Activated gamma-delta T cell (primary cell): Measurements from ENCODE around the gene ANKRD11.
"Not testable (repeated sequence)": the region's sequence is repeated elsewhere in the genome, so short reads cannot be mapped to it uniquely, and the experiment has no call there.

Source experiments
- DNase-seq: peaks from one replicate; lab custom pipeline; 2025; lab: John Stamatoyannopoulos, UW

ANKRD11 gene

DNA sequence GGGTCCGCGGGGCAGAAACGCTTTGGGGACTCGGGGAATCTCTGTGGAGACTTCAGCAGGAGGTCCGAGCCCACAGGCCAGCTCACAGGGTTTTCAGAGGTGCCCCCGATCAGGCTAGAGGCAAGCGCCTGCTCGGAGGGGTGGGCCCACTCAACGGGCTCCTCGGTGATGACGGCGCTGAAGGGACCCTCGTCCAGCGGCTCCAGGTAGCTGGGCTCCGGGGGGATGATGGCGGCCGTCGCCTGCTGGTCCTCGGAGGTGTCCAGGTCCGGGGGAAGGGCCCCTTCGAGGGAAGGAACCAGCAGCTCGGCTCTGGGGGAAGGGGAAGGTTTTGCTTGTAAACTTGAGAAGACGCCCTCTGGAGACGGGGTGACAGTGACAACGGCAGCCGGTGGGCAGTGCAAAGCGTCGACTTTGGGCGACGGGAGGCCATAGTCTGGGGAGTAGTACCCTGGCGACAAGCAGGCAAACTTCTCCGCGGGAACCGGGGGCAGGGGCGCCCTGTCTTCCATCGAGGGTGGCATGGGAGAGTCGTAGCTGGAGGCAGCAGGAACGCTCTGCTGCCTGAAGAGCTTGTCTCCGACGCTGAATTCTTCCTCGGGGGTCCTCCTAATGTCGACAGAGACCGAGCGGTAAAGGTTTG, 209.7 kb downstream of the ANKRD11 start:
- DNase-seq = no peak

DNA sequence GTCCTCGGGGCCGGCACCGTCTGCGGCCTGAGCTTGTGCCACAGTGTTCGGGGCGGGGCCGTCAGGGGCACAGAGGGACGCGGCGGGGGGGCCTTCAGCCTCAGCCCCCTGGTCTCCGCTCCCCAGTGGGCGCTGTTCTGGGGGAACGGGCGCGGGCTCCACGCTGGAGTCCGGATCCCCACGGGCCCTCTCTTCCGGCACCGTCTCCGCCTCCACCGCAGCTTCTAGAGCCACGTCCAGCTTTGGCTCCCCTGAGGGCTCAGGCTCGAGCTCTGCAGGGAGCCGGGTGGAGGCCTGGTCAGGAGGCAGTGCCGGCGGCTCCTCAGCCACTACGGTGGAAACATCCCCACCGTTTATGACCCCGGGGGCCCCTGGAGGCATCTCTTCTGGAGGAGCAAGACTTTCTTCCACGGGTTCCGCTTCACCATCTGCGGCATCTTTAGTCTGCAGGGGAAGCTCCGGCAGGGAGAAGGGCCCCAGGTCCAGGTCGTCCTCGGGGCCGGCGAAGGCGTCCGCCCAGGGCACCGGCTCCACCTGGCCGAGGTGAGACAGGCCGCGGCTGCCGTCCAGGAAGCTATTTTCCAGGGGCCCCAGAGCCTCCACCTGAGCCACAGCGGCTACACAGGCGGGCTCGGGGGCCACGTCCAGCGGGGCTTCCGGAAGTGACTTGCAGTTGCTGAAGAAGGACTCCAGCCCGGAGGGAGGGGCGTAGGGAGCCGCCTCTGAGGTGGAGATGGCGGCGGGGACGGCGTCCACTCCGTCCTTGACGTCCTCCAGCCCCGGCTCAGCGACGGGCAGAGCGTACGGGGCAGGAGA, 210.5 kb downstream of the ANKRD11 start:
- no peak for DNase-seq

DNA sequence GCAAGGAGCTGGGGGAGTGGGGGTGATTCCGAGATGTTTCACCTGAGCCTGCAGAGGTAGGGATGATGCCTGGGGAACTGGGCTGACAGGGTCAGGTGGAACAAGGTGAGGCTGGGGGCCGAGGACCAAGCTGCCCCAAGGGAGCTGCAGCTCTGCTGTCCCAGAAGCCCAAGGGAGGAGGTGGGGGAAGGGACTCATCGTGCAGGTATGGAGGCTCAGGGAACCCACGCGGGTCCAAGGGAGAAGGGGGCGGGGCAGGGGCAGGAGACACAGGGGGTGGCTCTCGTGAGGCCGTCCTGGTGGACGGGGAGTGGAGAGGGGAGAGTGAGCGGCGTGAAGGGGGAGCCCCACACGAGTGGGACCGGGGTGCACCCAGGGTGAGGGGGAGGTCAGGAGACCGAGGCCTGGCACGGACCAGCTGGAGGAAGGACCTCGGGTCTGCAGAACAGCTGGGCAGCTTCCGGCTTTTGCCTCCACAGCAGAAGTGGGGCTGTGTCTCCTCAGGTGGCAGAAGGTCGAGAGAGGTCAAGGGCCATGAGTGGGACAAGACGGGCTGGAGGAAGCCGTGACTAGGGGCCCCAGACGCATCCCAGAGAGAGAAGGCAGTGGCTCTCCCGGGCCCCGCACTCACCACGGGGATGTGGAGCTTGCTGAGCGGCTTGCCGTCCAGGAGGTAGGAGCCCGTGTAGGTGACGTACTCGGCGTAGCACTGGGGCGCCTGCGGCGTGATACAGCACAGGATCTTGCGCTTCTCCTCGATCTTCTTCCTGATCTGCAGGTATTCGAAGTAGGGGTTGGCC, 211.7 kb downstream of the ANKRD11 start:
- DNase-seq = no peak

DNA sequence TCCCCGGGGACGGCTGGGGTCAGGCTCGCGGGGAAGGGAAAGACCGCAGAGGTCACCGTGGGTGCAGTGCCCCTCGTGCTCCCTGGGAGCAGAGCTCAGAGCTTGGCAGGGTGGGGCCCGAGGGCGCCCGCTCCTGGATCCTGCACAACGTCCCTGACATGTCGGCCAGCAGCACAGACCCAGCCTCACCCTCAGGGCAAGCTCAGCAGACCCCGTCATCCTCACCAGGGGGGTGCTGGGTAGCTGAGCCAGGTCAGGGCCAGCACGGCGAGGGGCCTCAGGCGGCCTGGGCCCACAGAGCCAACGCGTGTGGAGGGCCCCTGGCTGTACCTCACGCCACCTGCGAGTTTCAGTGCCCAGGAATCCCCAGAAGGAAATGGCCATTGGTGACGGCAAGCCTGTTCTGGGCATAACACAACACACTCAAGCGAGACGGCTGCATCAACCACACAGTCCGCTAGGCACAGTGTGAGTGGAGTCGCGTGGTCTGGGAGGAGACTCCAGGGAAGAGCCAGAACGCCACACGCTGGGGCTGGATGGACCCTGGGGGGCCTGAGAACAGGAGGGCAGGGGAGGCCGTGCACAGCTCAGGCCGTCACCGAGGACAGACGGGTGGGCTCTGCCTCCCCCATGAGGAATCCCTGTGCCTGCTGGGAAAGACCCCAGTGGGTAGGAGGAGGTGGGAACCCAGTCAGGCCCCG, 212.6 kb downstream of the ANKRD11 start:
- no peak for DNase-seq

DNA sequence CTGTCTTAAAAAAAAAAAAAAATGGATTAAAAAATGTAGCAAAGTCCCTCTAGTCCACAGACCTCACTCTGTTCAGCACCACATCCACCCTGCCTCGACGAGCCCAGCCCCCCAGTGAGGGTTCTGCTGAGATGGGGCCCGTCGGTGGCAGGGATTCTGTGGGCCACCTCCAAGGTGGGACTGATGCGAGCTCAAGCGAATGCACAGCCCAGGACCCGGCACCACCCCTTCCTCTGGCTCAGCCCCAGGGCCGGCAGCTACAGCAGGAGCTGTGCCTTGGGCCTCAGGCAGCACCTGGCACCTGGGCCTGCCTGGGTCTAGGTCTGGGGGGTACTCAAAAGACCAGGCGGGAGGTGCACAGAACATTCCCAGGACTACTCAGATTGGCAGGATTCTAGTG, 213.3 kb downstream of the ANKRD11 start:
- DNase-seq = no peak

DNA sequence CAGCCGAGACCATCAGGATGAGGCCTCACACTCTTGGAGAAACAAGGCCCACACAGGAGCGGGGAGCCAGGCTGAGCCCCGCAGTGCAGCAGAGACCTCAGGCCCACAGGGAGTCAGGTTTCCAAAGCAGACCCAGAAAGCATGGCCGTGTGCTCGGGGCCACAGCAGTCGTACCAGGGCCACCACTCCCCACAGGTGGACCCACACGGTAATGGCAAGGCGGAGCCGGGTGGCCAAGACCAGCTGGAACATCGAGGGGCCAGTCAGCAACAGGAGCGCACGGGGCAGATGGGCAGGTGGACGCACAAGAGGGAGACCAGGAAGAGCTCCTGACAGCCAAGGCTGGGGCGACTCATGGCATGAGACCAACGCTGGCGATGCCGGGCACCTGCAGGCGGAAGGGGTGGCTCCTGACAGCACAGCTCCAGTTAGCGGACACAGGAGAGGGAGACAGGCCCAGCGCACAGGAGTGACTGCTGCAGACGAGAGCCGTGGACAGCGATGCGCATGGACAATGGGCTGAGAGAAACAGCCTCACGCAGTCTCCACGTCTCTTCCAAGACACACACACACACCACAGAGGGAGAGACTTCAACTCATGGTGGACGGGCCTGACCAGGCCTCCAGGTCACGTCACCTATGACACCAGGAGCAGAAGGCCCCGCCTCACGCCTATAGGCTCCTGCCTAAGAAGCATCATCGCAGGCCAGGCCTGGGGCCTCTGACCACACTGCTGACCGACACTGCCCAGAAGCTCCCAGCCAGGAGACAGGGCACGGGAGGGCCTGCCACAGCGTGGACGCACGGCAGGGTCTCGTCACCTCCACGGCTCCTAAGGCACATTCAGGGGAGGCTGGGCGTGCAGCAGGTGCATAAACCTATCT, 214.3 kb downstream of the ANKRD11 start:
- no peak for DNase-seq

DNA sequence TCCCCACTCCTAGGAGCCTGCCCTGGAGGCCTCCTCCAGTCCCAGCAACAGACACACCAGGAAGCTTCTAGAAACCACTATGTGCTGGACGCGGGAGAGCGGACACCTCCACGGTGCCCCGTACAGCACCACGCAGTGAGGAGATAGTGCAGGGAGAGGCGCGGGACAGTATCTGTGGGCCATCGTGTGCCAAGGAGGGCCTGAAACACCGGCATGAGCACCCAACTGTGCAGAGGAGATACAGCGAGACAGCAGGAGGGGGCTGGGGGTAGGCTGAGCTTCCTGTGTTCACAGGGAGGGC, 215.1 kb downstream of the ANKRD11 start:
- DNase-seq = no peak

DNA sequence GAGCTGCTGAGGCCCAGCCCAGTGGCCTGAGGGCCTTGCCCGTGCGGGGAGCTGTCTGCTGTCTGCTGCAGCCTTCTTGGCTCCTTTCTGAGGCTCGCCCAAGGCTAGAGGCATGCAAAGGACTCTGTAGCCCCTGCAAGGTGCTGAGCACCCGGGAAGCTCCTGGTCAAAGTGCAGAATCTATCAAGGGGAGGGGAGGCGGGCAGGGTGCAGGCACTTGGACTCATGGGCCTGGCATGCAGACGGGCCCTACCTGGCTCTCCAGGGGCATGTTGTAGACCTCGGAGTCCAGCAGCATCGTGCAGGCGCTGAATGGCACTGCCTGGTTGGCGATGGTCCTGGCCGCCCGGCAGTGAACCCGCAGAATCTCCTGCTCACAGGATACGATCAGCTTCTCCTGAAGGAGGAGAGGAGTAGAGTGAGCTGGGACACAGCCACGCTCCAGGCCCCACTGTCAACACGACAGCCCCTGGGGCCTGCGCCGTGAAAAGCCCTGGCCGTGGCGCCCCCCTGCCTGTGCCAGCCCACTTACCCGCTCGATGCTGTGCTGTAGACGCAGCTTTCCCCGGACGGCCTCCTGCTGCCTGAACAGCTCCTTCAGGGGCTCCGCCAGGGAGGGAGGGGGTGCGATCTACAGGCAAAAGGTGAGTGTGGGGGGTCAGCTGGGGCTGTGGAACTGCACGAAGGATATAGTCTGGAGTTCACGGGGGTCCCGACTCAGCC, 215.6 kb downstream of the ANKRD11 start:
- no peak for DNase-seq

DNA sequence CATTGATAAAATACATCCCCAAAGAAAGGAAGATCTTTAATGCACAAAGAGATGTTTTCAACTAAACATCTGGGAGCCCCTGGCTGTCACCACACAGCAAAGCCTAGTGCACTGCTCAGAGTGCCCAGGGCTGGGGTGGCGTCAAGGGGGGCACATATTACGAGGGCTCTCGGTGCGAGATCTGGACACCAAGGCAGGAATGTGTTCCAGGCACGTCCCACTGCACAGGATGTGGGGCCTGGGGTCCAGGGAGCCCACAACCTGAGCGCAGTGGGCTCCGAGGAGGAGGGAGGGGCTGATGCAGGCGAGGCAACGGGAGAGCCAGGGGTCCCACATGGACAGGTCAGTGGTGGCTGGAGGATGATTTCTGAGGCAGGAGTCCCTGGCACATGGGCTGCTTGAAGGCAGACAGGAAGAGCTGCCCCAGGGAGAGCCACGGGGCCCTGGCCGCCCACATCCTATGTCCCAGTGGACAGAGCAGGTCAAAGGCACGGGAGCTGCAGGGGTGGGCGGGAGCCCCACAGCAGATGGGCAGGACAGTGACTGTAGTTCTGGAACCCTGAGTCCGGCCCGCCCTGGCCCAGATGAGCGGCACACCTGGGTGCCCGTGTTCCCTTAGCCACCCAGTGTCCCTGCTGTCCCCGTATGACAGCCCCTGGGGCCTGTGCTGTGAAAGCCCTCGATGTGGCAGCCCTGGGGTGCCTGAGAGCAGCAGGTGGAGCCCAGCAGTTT, 216.5 kb downstream of the ANKRD11 start:
- no peak for DNase-seq

DNA sequence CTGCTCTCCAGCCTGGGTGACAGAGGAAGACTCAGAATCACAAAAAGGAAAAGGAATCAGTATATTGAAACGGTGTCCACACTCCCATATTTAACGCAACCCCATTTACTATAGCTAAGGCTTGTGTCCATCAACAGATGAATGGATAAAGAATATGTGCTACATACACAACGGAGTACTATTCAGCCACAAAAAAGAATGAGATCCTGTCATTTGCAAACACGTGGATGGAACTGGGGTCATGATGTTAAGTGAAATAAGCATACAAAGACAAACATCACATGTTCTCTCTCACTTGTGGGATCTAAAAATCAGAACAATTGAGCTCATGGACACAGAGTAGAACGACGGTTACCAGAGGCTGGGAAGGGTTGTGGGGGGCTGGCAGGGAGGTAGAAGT, 217.7 kb downstream of the ANKRD11 start:
- DNase-seq = no peak

DNA sequence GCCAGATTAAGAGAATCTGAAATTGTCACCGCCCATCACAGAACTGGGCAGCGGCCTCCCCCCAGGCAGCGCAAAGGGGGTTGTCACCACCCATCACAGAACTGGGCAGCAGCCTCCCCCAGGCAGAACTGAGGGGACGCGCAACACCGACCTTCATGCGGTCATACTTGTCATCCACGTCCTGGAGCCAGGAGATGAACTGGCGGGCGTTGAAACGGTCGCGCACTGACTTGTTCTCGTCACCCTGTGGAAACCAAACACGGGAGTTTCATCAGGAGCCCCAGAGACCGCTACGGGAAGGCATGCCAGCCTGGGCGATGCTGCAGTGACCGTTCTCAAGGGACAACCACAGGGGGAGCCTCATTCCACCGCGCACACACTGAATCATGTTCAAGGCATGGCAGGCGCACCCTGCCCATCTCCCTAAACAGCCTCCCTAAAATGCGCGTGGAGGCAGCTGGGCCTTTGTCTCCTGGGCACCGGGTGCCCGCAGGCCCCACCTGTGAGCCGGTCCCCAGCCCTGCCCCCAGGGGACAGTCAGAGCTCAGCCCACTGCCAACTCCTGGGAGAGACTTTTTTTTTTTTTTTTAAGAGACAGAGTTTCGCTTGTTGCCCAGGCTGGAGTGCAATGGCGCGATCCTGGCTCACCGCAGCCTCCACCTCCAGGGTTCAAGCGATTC, 219.6 kb downstream of the ANKRD11 start:
- no peak for DNase-seq

DNA sequence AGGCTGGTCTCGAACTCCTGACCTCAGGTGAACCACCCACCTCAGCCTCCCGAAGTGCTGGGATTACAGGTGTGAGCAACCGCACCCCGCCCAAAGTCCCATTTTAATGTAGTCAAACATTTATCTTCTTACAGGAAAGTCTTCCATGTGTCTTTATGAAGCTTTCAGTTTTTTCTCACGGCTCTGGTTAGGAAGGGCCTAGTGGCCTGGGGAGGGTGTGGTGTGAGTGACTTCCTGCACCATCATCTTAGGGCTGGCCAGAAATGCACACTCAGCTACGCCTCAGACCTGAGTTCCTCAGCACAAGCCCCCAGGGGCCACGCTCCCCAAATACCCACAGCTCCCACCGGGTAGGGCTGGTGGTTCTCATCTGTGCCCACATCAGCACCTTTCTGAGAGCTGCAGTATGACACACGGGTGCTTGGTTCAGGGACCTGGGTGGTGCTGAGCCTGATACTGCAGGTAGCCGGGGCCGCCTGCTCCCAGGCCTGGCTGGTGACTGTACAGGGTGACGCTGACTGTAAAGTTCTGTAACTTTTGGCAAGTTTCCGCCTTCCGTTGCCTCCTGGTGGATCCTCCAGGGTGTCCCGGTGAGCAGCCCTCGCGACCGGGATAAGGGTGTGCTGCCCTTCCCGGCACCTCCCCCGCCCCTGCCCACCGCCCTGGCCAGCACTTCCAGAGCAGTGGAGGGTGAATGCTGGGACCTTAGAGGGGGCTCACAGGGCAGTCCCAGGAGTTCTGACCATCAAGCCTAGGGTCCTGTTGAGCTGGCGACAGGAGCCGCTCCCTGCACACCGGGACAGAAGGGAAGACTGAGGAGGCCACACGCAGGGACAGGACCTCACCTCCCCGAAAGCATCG, 220.3 kb downstream of the ANKRD11 start:
- DNase-seq = no peak

DNA sequence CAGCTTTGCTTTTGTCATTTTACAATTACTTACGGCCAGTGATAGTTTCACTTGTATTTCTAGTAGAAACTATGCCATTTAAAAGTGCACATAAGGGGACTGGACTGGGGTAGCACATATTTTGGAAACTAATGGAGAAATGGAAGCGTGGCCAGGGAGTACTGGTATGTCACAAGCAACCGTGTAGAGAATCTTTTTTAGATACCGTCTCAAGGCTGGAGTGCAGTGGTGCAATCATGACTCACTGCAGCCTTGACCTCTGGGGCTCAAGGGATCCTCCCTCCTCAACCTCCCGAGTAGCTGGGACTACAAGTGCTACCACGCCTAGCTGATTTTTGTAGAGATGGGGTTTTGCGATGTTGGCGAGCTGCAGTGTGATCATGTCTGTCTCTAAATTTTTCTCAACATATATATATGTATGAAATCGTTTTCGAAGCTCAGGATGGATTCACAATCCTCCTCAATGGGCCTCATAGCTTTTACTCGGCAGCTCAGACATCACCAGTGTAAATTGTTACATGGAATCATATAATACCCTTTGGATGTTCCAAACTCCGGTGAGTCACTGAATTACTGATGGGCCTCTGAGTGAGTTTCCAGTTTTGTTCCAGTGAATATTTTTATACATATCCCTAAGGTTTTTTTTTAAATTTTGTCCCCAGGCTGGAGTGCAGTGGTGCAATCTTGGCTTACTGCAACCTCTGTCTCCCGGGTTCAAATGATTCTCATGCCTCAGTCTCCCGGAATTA, 221.2 kb downstream of the ANKRD11 start:
- no peak for DNase-seq

DNA sequence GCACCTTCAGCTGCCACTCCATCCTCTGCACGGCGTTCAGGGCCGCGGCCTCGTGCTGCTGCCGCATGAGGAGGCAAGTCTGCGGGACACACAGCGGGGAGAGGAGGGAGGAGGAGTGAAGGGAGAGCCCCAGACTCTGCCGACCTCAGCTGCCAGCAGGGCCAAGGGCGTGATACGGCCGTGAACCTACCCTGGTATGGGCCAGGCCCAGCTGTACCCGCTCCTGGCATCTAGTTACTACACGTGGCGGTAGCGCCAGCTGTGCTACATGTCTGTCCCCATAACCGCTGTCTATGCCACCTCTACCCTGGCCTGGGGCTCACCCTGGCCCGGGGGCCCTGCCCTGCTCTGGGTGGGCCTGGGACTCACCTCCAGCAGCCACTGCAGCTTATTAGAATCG, 221.8 kb downstream of the ANKRD11 start:
- DNase-seq = no peak

DNA sequence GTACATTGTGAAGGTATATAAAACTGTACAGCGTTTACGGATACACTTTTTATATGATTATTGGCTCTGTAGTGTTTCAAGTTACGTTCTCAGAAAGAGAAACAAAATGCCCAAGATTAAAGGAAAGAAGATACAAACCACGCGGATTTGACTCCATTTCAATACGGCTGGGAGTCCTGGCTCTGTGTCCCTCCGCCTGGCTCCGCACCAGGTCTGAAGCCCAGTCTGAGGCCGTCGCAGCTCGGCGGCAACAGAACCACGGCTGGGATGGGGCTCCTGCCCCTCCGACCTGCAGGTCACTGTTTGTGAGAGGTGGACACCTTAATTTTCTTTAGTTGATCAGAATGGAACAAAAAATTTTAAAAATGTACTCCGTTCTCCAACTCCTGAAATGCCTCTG, 222.6 kb downstream of the ANKRD11 start:
- not testable (repeated sequence) for DNase-seq

DNA sequence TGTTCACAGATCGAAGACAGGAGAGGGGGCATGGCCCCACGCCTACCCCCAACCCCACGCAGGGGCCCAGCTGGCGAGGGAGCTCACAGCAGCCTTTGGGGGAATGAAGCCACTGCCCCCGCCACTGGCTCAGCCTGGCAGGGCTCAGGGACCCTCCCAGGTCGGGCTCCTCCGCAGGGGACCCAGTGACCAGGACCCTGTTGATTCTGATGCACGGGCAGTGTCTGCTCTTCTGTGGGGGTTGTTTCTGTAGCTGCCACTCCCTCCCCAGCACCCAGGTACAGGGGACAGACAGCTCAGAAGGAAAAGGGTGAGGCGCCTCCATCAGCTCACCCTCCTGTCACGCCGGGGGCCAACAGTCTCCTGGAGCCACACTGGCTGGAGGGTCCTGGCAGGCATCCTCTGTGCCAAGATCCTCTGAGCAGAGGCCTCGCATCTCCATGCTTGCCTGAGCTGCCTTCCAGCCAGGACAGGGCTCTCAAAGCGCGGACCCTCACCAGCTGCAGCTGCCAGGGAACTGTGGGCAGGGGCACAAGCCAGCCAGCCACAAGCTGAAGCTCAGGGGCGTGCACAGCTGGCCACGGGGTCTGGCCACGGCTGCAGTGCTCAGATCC, 223.7 kb downstream of the ANKRD11 start:
- DNase-seq = no peak

DNA sequence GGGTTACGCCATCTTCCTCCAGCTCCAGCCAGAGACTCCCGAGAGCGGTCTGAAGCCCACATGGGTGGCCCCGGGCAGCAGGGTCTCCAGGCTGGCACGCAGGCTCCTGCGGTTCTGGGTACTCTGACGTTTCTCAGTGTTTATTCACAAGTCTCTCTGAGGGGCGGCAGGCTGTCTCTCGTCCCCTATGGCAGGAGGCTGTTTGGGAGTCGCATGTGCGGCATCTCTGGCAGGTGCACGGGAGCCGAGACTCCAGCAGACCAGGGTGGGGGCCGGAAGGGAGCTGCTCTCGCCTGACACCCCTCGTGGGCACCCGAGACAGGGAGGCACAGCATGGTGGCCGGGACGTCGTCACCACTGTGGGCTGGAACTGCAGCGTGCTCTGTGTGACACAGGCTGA, 224.7 kb downstream of the ANKRD11 start:
- DNase-seq = no peak
